NCI-H748 (cell line): Measurements from ENCODE around the gene GARNL3.

Source experiments
- DNase-seq: peaks from one replicate; lab custom pipeline; 2025; ENCODE audit not compliant: unreplicated experiment; lab: John Stamatoyannopoulos, UW

Gene GARNL3

GRCh38 chr9:127307802-127308201, 43.2 kb downstream of the GARNL3 start:
- no peak for DNase-seq

- no peak for DNase-seq
Measured at GRCh38 chr9:127308652-127309434, 44.3 kb downstream of the GARNL3 start.

- DNase-seq: no peak
Measured at GRCh38 chr9:127309715-127310114, 45.1 kb downstream of the GARNL3 start.

GRCh38 chr9:127311239-127311741, 46.7 kb downstream of the GARNL3 start:
- DNase-seq: peak; percentile 44

GRCh38 chr9:127313042-127313560, 48.5 kb downstream of the GARNL3 start:
- DNase-seq: no peak

GRCh38 chr9:127314911-127315310, 50.3 kb downstream of the GARNL3 start:
- no peak for DNase-seq

GRCh38 chr9:127316586-127317323, 52.2 kb downstream of the GARNL3 start:
- DNase-seq: no peak

GRCh38 chr9:127318651-127319167, 54.1 kb downstream of the GARNL3 start:
- DNase-seq: no peak

GRCh38 chr9:127319366-127320114, 55.0 kb downstream of the GARNL3 start:
- DNase-seq: no peak

- DNase-seq: no peak
Measured at GRCh38 chr9:127320115-127320378, 55.5 kb downstream of the GARNL3 start.

GRCh38 chr9:127323393-127323792, 58.8 kb downstream of the GARNL3 start:
- no peak for DNase-seq

- peak; percentile 6 for DNase-seq
Measured at GRCh38 chr9:127330501-127330900, 65.9 kb downstream of the GARNL3 start.

- no peak for DNase-seq
Measured at GRCh38 chr9:127333221-127334064, 68.9 kb downstream of the GARNL3 start.

GRCh38 chr9:127334725-127335124, 70.2 kb downstream of the GARNL3 start:
- no peak for DNase-seq

GRCh38 chr9:127336086-127336485, 71.5 kb downstream of the GARNL3 start:
- DNase-seq: no peak

- no peak for DNase-seq
Measured at GRCh38 chr9:127336506-127337352, 72.2 kb downstream of the GARNL3 start.

GRCh38 chr9:127340721-127341120, 76.1 kb downstream of the GARNL3 start:
- no peak for DNase-seq

GRCh38 chr9:127341152-127341551, 76.6 kb downstream of the GARNL3 start:
- no peak for DNase-seq

GRCh38 chr9:127344368-127345000, 79.9 kb downstream of the GARNL3 start:
- DNase-seq: no peak
